COLO829 (cell line): Measurements from ENCODE around the gene MEG3.

ENCODE experiments used
- DNase-seq: peaks from one replicate; pipeline ENCODE4 v3.0.0; 2012; ENCODE audit warnings: low spot score

Gene MEG3

DNA sequence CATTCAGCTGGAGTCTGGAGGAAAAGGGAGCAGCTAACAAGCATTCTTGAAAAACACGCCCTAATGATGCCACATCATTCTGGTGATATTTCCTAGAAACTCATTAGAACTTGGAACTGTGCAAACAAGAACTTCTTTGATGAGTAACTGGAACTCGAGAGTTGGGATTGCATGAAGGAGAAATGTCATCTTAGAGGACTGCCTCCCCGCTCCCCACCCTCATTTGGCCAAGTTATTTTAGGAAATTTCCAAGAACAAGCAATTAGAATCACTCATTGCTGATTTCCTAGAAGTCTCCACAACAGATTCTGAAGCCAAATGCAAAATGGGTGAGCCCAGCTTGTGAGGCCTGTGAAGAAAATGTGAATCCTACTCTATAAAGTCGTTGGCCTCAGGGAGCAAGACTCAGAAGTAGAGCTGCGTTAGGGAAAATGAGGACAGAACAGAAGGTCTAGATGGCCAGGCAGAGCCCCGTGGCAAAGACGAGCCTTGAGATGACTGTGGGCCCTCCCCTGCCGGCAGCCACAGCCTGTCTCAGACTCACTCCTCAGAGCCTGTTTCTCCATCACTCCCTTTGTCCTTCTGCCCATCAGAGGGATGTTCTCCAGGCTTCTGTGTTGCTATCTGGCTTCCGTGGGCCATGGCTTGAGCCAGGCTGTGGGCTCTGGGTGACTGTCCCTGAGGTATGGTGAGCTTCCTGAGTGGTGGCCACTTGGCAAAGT lies 39.2 kb downstream of the MEG3 start:
- peak; percentile 13 for DNase-seq

DNA sequence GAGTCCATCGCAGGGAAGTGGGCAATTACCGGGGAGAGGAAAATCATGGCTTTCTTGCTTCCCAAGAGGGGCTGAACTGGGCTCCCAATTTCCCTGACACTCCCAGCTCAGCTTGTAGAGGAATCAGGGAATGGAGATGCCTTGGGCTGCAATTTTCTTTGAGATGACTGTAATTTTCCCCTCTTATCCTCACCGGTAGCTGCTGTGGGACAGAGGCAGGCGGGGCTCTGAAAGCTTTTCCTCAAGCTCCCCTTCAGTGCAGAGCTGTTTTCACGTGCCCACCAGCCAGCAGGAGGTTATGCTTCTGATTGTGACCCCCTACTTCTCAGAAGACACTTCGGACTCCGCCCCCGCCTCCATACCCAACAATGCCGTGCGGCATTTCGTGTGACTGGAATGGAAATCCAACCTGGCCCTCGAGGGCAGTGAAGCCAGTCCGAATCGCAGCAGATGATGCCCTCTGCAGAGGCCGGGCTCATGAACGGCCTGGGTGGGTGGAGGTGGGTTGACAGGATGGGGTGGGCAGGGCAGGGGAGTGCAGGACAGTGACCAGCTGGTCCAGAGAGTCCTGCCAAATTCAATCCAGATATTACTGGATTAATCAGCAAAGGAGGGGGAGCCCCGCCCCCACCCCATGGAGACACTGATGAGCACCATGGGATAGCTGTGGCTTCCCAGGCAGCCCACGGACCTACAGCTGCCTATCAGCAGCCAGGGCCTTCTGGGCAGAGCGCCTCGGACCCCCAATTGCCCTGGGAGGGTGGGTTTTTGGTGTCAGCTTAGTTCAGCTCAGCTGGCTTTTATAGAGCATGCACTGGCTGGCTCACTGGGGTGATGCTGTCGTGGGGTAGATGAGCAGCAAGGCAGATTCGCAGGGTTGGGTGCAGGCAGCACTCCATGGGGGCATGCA lies 40.0 kb downstream of the MEG3 start:
- no peak for DNase-seq

DNA sequence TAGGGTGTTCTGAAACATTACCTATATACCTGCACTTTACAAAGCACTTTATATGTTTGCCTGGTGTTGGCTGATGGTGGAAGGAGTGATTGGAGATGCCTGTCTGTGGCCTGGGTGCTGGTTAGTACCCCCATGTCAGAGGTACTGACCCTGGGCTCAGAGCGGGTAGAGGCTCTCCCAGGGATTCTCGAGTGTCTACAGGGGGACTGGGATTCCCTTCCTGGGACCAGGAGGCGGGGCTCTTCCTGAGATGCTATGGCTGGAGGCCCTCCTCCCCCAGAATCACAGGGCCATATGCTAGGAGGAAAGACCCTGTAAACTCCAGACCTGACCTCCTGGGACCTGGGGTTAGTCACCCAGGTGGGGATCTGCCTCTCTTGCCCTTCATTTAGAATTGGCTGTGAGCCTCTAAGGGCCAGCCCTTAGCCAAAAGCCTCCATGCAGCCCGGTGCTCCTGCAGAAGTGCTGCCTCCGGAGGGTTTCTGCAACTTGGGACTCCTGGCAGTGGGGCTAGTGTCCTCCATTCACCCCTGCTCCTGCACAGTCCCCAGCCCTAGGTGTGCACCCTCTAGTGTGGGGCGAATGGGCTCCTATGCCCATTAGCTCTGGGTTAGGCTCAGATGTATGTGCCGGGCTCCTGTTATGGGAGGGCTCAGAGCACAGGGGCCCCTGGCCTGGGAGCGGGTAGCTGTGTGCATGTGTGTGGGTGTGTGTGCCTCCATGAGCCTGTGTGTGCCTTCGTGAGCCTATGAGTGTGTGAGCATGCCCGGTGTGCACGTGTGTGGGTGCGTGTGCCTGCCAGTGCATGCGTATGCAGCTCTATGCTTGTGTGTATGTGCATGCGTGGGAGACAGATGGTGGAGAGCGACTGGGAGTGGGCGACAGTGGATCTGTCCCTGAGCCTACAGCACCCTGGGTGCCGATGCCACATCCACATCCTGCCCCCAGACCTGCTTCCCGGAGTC lies 41.0 kb downstream of the MEG3 start:
- no peak for DNase-seq

DNA sequence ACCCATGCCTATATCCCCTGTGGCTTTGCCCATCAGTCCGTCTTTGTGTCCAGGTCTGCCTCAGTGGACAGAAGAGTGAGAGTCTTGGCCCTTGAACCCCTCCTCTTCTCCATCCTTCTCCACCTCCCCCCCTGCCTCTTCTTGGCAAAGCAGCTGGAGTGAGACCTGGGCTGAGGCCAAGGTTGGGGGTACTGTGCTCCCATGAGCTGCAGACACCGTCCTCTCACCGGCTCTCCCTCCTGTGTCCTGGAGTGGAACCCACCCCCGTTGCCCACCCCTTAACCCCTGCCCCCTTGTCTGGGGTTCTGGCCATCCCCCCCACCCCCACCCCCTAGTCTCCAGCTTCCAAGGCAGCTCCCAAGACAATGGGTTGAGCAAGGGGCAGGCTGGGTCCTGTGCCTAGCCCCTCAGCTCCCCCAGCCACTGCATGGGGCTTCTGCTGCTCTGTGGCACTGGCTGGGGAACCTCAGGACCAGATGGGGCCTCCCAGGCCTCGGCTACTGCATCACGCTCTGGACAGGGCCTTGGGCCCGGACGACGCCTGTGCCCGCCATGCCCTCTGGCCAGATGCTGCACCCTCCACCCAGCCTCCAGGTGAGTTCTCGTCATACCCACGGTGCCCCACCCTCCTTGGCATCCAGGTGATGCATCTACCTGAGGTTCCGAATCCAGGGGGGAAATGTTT lies 41.9 kb downstream of the MEG3 start:
- DNase-seq: no peak

- no peak for DNase-seq
These were observed 42.9 kb downstream of the MEG3 start for GRCh38 chr14:100868621-100869370.

DNA sequence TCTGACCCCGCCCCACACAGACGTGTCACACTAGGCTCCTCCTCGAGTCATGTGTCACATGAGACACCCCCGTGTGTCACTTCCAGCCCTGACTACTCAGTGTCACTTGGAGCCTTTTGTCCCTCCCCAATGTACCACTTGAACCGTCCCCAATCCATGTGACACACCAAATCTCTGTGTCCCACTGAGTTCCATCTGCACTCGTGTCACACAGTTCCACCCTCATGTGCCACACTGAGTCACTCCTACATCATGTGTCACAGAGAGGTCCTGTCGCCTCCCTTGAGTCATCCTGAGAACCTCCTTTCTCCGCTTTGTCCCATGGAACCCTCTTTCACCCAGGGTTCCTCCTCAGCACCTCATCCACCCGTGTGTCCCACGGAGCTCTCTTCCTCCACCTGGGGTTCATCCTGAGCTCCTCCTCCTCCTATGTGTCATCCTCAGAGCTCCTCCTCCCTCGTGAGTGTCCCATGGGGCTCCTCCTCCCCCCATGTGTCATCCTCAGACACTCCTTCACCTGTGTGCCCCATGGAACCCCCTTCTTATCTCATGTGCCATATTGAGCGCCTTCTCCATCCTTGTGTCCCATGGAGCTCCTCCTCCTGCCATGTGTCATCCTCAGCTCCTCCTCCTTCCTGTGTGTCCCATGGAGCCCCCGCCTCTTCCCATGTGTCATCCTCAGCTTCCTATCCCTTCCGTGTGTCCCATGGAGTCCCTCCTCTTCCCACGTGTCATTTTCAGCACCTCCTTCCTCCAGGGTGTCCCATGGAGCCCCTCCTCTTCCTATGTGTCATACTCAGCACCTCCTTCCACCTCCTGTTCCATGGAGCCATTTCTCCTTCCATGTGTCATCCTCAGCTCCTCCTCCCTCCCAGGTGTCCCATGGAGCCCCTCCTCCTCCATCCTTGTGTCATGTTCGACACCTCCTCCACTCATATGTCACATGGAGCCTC lies 45.6 kb downstream of the MEG3 start:
- peak; percentile 8 for DNase-seq

- no peak for DNase-seq
These were observed 46.6 kb downstream of the MEG3 start for GRCh38 chr14:100872259-100873095.

GRCh38 chr14:100873096-100873482 lies 47.2 kb downstream of the MEG3 start:
- DNase-seq: no peak

DNA sequence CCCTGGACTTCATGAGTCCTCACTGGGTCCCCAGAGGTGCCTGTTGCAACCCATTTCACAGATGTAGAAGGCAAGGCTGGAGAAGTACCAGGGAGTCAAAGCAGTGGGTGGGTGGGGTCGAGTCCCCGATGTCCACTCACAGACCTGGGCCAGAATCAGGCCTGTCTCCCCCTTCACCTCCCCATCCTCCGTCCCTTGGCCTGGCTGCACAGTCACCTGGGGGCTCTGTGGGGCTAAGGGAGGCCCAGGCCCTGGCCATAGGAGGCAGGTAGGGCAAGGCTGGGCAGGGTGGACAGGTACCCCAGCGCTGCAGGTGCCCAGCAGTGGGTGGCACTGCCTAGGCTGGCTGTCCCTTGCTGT lies 48.1 kb downstream of the MEG3 start:
- DNase-seq: no peak

- no peak for DNase-seq
These were observed 48.6 kb downstream of the MEG3 start for GRCh38 chr14:100874411-100875091.

GRCh38 chr14:100875126-100875525 lies 49.2 kb downstream of the MEG3 start:
- no peak for DNase-seq

DNA sequence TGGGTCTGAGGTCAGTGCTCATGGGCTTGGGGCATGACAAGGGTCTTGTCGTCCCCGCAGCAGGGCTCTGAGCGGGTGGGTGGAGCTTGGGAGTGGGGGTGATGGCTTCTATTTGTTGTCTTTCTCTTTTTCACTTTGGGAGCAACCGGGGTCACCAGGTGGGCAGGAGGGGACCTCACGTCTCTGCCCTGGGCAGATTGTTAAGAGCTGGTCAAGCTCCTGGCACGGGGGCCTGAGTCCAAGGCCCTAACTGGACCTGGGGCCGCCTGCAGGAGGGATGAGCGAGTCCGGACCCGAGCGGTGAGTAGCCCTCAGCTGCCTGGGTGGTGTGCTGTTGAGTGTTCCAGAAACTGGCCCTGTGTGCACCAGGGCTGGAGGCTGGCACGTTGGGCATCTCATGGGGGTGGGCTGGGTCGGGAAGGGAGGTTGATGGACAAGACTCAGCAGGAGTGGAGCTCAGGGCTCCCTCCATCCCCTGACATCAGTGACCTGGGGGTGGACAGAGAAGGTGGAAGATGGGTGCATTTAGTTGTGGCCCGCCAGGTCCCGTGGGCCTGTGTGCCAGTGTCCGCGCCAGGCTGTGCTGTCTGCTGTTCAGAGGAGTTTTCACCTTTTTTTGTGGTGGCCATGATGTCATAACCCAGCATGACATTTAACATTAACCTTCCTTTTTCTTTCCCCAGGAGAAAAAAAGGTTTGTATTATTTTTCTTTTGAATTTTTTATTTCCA lies 50.1 kb downstream of the MEG3 start:
- DNase-seq: no peak

GRCh38 chr14:100878271-100879146 lies 52.6 kb downstream of the MEG3 start:
- DNase-seq: no peak

DNA sequence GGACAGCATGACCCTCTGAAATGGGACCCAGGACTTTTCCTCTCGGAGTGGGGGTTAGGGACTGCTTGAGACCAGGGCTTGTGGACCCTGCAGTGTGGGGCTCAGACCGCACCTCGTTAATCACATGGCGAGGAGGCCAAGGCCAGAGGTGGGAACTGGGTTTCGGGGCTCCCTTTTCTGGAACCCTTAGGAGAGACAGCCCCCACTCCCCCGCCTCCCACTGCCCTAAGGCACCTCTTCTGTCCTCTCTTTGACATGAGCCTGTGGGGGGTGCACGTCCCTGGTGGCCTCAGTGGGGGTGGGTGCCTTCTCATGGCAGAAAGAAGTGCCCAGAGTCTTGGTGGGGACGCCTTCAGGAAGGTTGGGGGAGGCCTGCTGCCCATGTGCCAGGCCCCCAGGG lies 53.3 kb downstream of the MEG3 start:
- no peak for DNase-seq

DNA sequence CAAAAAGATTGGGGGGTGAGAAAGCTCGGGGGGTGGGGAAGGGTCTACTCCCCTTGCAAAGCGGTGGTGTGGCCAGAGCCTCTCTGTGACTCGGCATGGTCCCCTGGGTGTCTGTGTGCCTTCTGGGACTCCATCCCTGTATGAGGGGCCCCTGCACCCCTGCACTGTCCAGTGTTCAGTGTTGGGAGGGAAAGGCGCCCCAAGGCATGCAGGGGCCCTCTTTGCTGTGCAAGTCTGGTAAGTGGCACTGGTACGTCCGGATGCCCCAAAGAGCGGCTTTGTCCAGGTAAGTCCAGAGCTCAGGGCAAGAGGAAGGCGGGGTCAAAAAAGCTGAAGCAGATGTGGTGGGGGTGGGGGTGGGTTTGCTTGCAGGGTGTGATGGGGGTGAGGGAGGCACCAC lies 53.9 kb downstream of the MEG3 start:
- DNase-seq: no peak

DNA sequence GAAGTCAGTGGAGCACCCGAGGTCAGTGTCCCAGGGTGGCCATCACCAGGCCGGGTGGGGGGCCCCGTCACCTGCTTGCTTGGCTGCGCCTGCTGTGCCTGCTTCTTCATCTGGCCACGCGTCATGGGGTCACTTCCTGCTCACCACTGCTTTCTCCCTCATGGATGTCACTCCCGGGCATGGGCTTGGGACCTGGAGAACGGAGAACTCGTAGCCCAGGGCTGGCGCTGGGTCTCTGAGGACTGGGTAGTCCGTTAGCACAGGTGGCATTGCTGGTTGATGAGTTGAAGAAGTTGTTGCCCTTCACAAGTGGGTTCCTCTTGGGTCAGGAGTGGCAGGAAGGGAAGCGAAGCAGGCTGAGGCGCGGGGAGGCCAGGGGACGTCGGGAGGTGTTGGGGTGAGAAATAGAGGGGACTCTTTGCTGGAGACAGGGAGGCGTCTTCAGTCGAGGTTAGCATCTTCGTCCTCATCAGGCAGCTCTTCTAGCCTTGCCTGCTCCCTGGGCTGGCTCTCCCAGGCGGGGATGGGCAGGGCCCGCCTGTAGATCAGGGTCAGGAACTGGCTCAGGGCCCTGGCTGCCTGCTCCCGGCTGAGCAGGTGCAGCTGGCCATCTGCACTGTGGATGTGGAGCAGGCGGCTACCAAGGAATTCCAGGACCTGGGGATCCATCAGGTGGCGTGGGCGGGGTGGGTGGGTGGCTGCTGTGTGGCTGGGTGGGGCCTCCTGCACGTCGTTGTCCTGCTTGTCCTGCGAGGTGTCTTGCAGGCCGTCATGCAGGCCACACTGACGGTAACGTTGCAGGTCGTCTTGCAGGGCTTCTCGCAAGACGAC lies 54.6 kb downstream of the MEG3 start:
- DNase-seq: no peak
